ENCODE results near the gene XYLT1.

- TF ChIP-seq, protein P1, sequence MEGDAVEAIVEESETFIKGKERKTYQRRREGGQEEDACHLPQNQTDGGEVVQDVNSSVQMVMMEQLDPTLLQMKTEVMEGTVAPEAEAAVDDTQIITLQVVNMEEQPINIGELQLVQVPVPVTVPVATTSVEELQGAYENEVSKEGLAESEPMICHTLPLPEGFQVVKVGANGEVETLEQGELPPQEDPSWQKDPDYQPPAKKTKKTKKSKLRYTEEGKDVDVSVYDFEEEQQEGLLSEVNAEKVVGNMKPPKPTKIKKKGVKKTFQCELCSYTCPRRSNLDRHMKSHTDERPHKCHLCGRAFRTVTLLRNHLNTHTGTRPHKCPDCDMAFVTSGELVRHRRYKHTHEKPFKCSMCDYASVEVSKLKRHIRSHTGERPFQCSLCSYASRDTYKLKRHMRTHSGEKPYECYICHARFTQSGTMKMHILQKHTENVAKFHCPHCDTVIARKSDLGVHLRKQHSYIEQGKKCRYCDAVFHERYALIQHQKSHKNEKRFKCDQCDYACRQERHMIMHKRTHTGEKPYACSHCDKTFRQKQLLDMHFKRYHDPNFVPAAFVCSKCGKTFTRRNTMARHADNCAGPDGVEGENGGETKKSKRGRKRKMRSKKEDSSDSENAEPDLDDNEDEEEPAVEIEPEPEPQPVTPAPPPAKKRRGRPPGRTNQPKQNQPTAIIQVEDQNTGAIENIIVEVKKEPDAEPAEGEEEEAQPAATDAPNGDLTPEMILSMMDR (optimal IDR thresholded peaks at IDR 0.05 in 1 of 3, IDR thresholded peaks at IDR 0.05 in 1 of 3, conservative IDR thresholded peaks at IDR 0.05 in 1 of 3; ENCODE audit: extremely low read depth in 1 of 3, insufficient read depth in 2 of 3, low read length in 3 of 3): no peak
- no peak for TF ChIP-seq EZH2 (IDR thresholded peaks at IDR 0.05; ENCODE audit: low read length)
Observed at GRCh38 chr16:17518441-17518840, 47.7 kb upstream of the XYLT1 start.
